H1 (cell line): ENCODE results near the gene LRRTM4.

ENCODE experiments used
- GABPA ChIP-seq: IDR thresholded peaks from 2 replicates; pipeline ENCODE4 v1.6.1; 2011; ENCODE audit warnings: mild to moderate bottlenecking, low read length, moderate library complexity, borderline replicate concordance; ENCODE audit not compliant: insufficient read depth
- POLR2A ChIP-seq, 2 experiments: IDR thresholded peaks; 1 replicate in 1 of 2; 2 replicates in 1 of 2; pipeline ENCODE4 v1.6.1; 2011; ENCODE audit warnings: low read depth in 2 of 2, low read length in 2 of 2, mild to moderate bottlenecking in 2 of 2; ENCODE audit errors: control extremely low read depth in 1 of 2
- TEAD4 ChIP-seq: IDR thresholded peaks from 2 replicates; pipeline ENCODE4 v1.6.1; 2012; ENCODE audit warnings: low read depth, low read length, inconsistent platforms, mixed read lengths

DNA sequence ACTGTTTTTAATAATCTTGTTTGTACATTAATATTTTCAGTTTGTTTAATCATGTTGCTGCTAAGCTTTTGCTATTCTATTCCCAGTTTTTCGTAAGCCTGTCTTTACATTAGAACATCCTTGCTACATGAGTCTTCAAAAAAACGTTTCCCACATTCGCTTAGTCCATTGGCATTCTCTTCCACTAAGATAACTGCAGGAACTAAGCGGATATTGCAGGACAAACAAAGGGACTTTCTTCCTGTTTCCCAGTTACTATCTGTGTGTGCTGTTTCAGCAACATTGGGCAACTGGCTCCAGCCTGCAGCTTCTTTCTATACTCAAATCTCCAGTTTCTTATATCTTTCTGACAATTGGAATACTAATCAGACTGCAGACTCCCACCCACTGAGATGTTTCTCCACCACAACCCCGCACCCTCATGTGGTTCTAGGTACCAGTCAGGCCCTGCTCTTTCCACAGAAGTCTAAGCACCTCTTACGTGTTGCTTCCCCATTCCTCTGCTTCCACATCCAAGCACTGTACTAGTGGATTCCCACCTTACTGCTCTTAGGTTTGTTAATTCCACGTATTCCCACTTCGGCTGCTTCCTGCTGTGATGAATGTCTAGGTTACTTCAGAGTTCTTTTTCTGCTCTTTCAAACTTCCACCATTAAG lies 420.3 kb downstream of the LRRTM4 start:
- TF ChIP-seq POLR2A (IDR thresholded peaks at IDR 0.05; ENCODE audit: control extremely low read depth in 1 of 2, low read depth in 2 of 2, low read length in 2 of 2) (peak; percentile 26 to 52; a peak in 2 of 3 replicates), GABPA (no peak), TEAD4 (no peak)
